Muscle of back (tissue), 11 donors: ENCODE results near the gene GRID1. TPM values are rescaled to one million over a fixed set of nuclear protein-coding genes. Genes with fewer than 3 reads are reported as not detected.

Source experiments
- DNase-seq, 3 donors: peaks; one replicate each; pipeline versions ENCODE4 v3.0.0 to v3.0.0-alpha.2; 2013
- polyA plus RNA-seq, 10 donors: library from polyadenylated mRNA; unstranded; fragments of 120-200 nt; gene quantifications; one replicate each; pipeline ENCODE4 v1.2.1, GENCODE V29; 2013; ENCODE audit not compliant: insufficient read length in 10 of 10

The GRID1 gene
- polyA plus RNA-seq, 10 donors = 2.7 to 8.4 (median 5.9) TPM

- DNase-seq = no peak
These were observed 51.7 kb downstream of the GRID1 start for GRCh38 chr10:86314616-86315548.

- DNase-seq = no peak
These were observed 53.0 kb downstream of the GRID1 start for GRCh38 chr10:86313621-86314041.

GRCh38 chr10:86312701-86313270 is 53.8 kb downstream of the GRID1 start:
- no peak for DNase-seq

DNA sequence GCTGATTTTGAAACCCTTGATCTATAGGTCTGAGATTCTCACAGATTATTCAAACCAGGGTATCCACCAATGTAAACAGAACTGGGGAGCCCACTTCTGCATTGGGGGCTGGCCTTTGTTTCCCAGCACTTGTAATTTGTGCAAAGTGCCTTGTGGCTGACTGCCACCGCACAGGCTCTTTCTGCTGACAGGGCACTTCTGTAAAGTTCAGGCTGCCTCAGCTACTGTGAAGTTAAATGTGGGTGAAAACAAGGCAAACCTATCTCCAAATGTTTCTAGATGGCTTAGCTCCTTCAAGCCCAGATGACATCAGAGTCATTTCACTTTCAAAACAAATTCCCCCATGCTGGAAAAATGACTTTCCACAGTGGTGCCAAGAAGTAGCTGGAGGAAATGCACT is 54.7 kb downstream of the GRID1 start:
- no peak for DNase-seq

DNA sequence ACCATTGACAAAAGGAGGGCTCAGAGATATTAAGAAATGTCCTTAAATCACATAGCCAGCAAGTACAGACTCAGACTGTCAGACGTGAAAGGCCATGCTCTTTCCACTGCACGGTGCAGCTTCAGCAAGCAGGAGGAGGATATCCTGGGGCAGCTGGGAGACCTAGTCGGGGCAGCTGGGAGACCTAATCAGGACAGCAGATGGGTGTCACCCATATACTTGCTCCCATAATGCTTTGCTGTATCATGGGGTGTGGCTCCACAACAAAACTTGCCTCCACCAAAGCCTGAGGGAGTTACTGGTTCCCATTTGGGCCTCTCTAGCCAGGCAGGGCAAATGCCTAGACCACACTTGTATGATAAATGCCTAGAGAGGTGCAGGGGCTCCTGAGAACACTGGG is 55.4 kb downstream of the GRID1 start:
- no peak for DNase-seq

DNA sequence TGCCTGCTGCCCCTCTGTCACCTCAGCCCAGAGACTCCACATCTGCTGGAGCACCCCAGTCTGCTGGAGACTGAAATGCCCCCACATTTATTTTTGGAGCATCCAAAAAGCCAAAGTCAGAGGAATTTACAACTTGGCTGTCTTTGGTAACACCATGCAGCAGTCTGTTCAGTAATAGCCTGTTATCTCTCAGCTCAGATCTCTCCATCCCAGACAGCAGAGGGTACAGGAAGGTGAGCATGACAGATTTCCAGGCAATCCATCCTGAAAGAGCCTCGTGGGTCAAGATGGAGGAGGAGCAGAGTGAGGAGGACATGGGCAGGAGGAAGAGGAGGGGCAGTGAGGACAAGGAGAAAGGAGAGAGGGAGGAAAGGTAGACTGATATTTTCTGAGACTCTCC is 55.9 kb downstream of the GRID1 start:
- DNase-seq = no peak

- no peak for DNase-seq
These were observed 56.3 kb downstream of the GRID1 start for GRCh38 chr10:86310291-86310690.

DNA sequence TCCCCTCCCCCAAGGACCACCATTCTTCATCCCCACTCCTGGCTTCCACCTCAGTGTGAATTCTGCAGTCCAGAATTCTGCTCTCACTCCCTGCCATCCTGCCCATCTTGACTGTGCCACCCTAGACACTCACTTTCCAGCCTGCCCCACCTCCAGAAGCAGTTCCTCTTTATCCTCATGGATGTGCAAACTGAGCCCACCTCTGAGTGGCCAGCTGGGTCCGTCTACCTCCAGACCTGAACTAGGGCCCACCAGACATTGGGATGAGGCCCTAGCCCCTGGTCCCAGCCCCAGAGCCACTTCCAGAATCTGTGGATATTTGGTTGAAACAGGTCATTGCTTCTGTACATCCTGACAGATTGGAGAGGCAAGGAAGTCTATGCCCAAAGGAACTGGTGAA is 58.5 kb downstream of the GRID1 start:
- no peak for DNase-seq

GRCh38 chr10:86306628-86307278 is 59.8 kb downstream of the GRID1 start:
- peak; percentile 1 to 56 (median 38) for DNase-seq

- DNase-seq = no peak
These were observed 61.1 kb downstream of the GRID1 start for GRCh38 chr10:86305521-86305920.

DNA sequence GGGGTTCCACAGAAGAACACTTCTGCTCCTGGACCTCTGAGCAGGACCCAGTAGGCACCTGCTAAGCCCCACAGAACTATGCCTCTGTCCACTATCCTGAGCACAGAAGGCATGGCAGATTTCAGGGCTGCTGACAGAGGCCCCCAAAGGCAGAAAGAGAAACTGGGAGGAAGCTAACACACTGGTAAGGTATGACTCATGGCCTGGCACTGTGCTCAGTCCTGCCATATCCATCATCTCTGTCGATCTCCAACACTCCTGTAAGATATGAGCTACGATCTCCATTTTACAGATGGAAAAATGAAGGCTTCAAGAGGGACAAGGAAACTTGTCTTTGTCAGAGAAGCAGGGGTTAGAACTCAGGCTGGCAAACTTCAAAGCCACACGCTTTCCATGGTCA is 62.2 kb downstream of the GRID1 start:
- no peak for DNase-seq

DNA sequence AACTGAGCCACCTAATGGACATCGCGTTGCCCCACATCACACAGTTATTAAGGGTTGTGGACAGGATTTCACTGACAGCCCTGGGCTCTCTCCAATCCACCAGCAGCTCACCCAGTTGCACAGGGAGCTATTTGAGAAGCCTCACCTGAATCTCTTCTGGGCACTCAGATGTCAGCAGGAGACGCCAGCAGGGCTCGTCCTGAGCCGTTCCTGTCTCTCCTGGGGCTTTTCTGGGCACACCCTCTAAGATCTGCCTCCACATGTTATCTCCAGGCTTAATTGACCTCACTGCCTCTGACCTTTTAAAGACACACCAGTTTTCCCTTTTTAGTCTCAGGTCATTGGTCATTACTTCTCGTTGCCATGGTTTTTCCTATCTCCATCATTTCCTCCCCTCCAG is 63.0 kb downstream of the GRID1 start:
- no peak for DNase-seq

GRCh38 chr10:86301971-86302370 is 64.6 kb downstream of the GRID1 start:
- no peak for DNase-seq

DNA sequence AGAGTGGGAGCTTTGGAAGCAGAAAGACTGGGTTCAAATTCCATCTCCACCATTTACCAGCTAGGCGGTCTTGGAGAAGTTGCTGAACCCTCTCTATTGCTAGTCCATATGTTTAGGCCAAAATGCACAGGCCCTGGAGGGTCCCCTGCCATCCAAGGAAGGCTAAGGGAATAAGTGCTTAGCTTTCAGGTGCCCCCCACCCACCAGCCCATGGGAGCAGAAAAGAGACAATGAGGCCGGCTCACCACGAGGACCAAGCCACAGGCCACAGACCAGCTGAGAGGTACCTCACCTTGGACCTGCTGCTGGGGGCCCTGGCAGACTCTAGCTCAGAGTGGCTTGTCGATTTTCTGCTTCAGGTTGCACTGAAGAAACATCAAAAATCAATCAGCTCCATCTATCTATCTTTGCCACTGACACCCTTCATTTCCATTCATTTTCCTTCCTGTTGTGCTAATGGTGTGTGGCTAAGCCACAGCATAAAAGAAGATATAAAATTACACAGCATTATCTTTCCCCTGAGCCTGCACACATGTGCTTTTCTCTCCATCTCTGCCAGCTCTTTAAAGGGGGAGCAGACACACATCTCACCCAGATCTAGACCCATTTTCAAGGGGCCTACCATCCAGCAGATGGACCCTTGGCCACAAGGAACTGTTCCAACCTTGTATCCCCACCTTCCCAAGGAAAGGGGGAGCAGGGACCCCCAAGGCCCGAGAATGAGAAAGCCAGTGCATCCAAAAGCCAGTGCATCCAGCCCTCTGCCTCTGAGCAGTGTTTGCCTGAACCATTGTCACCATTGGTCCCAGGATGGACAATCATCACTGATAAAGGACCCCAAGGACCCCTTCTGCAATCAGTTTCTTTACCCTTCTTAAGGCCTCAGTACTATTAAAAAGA is 65.4 kb downstream of the GRID1 start:
- DNase-seq = no peak

- DNase-seq = no peak
These were observed 66.1 kb downstream of the GRID1 start for GRCh38 chr10:86300399-86300925.

- no peak for DNase-seq
These were observed 67.0 kb downstream of the GRID1 start for GRCh38 chr10:86299562-86299961.

GRCh38 chr10:86298501-86299001 is 68.0 kb downstream of the GRID1 start:
- no peak for DNase-seq

GRCh38 chr10:86295791-86296190 is 70.8 kb downstream of the GRID1 start:
- no peak for DNase-seq

GRCh38 chr10:86295351-86295750 is 71.2 kb downstream of the GRID1 start:
- DNase-seq = no peak

DNA sequence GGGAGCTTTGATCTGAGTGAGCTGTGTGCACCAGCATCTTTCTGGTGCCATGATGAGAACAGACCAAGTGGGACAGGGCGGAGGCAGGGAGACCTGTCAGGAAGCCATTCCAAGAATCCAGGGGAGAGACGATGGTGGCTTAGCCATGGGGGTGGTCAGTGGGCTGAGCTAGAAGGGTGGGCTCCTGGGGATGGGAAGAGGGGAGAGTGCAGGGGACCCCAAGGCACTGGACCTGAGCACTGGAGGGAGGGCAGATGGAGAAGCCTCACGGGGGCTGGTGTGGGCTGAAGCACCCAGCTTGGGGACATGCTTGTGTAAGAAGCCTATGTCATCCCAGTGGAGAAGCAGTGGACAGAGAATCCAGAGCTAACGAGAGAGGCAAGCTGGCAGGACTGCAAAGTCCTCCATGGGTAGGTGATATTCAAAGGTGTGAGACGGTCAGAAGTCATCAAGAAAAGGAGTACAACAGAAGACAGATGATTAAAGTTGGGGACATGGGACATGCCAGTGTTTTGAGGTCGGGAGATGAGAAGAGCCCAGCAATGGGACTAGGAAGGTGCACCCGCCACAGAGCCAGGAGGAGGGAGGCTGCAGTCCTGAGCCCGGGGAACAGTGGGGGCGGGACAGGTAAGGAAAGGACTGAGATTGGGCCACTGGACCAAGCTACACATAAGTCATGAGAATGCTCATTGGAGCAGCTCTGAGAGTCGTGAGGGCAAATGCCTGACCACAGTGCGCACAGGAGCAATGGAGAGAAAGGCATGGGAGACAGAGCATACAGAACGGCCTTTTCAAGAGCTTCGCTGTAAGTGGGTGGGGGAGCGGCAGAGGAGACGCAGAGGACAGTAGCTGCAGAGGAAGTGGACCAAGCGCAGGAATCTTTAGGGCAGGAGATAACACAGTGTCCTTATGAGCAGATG is 72.0 kb downstream of the GRID1 start:
- no peak for DNase-seq
